ENCODE results near the gene MKLN1.

The MKLN1 gene

DNA sequence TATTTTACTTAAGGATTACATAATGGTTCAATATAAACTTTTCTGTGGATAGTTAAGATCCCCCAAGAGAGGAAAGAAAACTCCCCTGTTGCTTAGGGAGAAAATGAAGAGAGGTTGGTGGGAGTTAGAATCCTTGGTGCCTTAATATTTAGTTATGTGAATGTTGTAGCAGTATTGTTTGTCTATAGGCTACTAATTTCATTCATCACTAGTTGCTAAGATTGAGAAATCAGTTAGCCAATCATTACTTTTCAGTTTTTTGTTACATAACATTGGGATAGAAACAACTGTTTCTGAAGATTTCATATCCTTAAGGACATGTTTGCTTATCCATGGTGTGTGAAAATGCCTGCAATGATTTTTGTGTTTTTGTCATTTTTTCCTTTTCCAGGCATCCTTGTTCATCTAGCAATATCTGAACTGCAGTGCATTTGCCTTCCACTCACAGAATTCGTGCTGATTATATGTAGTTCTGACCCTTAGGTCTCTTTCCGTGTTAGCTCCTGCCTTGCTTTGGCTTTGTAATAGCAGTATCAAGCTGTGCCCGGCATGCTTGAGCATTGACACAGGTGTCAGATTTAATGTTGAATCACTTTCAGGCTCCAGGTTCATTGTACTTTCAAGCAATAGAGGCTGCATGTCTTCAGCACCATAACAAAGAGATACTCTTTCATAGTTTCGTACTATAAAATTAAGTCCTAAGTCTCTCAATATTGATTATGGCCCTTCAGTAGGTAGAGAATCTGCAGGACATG lies 143.8 kb downstream of the MKLN1 start:
- DNase-seq: no peak

DNA sequence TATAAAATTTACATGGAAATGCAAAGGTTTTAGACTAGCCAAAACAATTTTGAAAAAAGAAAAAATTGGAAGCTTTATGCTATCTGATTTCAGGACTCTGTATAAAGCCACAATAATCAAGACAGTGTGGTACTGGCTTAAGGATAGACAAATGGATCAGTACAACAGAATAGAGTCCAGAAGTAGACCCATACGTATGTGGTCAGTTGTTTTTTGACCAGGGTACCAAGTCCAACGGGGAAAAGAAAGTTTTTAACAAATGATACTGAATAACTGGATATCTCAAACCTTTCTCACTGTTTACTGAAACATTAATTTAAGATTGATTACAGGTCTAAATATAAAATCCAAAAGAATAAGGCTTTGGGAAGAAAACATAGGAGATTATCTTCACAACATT lies 149.1 kb downstream of the MKLN1 start:
- no peak for DNase-seq

DNA sequence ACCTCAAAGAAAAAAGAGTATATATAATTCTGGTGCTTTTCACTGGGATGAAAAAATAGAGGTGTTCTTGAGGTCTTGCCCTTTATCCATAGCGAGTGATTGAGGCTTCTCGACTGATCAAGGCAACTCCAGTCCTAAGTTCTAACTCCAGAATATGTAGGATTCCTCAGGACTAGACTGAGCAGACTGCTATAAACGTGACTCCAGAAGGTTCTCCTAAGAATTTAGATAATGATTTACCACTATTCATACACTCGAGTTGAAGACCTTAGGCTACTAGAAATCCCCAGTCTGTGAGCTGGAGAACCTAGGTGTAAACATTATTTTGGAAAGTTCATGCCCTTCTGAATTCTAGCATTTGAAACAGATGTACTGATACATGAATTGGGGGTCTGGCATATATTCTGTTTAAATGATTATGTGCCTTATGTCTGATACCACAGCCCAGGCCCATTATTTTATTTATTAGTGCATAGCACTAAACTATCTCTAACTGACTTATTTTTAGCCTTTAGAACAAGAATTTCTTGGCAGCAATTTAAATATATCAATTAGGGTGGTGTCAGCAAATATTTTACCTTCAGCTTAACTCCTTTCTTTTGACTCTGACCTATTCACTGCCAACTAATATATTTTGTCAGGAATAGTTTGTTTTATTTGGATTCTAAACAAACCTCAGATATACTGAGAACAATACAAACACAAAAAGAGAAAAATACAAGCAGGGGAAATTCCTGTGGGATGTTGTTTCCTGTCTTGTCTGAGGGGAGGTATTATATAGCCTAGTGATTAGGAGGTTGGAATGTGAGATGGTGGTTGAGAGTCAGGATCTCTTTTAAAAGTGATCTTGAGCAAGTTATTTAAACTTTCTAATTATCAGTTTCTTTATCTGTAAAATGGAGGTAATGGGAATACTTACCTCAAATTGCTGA lies 153.0 kb downstream of the MKLN1 start:
- no peak for DNase-seq

DNA sequence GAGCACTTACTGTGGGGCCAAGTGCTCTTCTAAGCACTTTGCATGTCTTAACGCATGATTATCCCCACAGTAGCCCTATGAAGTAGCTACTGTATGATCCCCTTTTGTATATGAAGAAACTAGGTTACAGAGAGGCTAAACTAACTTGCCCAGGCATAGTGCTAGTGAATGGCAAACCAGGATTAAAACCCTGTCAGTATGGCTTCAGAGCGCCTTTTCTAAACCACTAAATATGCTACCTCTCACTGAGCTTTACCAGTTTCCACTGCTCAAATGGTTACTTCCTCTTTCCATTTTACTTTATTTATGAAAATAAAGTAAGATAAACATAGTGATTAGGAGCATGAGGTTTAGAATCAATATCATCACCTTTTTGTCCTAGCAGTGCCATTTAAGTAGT lies 155.1 kb downstream of the MKLN1 start:
- no peak for DNase-seq

DNA sequence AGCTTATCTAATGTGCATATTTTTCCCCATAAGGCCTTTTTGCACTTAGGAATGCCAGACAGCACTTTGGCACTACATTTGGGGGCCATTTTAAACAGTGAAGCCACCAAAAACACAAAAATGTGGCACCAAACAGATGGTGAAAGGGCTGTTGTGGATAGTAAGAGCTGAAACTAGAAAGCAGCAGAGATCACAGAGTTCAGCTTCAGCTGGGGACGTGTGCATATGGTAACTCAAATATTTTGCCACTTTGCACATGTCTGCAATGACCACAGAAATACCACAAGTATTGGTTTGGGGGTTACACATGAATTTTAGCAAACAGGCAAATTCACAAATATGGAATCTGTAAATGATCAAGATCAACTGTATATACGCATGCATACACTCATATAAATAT lies 155.9 kb downstream of the MKLN1 start:
- no peak for DNase-seq

DNA sequence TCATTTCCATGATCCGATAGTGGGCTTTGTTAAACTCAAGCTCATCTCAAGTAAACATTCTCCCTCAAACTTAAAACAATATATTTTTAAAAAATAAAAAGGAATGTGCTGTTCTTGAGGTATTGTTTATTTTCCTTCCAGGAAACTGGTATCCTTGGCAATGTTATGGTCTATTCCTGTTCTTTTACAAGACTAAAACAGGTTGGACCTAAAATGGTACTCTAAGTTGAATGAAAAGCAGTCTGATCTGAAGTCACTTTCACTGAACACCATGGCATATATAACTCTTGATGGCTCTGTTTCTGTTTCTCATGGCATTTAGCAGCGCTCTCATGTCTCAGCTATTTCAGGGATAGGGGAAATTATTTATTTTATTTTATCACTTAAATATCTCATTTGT lies 158.7 kb downstream of the MKLN1 start:
- DNase-seq: no peak

DNA sequence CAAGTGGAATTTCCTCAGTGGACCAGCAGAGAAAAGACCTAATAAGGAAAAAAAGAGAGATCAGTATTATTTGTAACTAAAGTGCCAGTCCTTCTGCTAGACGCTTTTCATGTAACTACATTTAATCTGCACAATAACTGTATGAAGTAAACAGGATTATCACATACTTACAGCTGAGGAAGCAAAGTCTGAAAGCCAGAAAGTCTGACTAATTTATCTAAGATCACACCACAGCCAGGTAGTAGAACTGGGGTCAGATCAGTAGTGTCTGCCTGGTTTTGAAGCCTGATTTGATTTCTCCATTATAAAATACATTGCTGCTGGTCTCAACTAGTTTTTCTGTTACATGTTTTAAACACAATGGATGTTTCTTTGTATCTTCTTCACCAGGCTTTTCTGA lies 159.5 kb downstream of the MKLN1 start:
- DNase-seq: no peak

DNA sequence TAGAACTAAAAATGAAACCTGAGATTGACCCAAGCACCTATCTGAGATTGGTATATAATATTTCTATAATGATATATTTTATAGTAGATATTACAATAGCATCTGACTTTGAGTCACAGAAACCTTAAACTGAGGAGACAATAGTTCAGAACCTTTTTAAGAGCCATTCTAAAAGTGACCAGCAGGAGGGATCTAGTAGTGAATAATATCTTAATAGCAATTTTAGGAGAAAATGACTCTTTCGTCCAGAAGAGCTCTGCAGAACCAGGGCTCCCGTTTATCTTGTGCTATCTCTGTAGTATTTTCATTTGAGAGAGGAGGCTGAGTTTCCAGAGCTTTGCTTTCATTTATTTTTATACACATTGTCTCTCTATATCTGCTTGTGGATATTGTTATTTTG lies 160.7 kb downstream of the MKLN1 start:
- DNase-seq: no peak

DNA sequence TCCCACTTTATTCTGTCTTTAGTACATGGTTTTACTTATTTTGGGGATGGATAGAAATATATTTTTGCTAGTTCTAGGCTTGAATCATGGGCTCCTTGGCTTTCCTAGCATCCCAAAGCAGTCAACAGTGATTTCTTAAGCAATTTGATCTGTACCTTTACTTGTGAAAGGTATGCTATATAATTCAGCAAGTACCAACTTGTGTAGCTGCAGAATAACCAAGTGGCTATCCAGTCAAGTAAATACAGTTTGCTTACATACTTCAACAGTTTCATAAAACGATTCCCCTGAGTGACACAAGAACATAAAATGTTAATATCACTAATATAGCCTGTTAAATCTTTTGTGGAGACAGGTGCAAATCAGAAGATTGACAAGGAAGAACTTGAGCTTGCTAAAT lies 161.5 kb downstream of the MKLN1 start:
- DNase-seq: no peak

DNA sequence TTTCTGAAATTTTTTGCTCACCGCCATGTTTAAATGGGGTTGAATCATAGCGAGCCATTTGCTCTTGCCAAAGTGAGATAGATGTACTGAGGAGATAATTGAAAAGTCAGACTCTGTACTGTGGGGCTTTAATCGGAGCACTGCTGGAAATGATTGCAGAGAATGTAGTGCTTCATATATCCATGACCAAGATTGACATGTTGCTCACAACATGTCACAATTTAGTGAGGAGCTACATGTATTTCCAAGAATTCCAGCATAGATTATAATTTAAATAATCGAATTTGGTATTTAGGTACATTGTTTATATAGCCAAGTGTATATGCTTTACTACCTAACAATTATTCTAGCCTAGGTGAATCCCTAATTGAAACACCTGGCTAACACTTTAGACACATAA lies 162.2 kb downstream of the MKLN1 start:
- DNase-seq: no peak

DNA sequence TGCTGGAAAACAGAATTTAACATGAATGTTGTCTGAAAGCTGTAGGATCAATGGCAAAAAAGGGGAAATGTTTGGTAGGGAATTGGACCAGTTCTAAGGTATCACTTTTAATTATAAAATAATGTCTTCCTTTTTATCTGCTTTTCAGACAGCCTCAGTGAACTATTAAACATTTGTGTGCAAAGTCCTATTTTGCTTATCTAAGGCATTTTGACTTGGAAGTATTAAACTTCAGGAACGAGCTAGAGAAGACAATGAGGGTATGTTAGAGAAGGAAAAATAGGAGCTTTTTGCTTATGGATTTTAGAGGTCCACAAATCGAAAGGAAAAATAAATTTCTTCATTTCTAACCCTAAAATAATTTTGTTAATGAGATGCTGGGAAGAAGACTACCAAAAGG lies 165.4 kb downstream of the MKLN1 start:
- DNase-seq: no peak

DNA sequence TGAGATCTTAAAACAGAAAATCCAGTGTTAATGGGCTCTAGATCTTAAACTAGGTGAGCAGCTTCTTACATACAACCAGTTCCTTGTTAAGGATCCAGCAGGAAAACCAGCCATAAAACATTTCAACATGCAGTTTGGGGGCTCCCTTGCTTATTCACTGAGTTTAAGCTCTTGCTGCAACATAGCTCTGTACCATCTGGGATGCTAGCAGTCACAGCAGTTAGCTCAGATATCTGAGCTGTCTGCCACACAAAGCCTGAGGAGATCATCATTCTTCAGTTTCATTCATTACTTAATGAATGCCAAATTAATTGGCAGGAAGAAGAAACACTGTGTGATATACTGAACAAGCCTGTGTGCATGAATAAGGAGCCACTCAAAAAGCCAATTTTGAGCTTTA lies 165.9 kb downstream of the MKLN1 start:
- DNase-seq: no peak

DNA sequence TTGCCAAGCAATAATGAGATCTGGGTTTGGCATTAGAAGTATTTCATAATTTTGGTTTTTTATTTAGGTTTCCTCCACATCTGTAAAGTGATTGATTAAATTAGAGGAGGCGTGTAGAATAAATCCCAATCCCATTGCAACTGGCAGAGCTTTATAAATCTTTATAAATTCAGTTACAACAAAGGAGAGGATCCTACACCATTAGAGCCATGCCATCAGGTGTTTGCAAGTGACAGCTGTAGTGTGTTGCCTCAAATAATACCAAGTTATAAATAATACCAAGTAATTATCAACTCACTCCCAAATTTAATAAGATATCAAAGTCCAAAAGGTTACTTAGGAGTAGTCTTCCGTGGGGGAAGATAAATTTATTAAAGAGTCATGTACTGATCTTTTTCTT lies 166.5 kb downstream of the MKLN1 start:
- DNase-seq: no peak

DNA sequence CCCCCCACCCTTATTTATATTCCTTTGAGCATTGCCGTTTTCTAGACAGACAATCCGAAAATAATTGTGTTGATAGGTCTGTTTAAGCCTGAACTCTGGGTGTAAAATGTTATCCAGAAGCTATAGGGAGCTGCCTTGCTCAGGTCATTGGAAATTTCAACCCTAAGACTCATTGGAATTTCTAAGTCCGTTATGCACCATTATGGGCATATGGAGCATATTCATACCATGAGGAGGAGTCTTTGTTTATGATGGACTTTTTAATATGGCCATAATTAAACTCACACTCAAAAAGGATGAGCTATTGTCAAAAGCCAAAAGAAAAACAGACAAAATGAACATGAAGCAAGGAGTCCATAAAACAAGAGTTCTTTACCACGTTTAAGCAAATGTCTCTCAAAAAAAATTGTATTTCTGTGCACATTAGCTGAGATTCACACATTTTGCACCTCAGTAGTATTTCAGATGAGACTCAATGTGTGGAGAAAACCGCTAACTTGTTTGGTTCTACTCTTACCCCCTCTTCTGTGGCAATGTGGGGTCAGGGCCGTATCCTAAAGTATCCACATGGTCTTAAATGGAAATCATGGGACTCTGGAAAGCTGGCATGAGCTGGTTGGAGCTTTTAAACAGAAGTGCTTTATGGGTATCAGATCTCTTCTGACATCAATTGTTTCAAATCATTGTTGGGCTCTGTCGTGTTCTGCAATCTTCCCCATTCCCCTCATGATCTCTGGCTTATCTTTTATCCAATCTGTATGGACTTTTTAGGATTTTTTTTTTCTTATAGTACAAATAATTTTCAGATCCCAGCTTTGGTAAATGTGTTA lies 168.2 kb downstream of the MKLN1 start:
- DNase-seq: no peak

DNA sequence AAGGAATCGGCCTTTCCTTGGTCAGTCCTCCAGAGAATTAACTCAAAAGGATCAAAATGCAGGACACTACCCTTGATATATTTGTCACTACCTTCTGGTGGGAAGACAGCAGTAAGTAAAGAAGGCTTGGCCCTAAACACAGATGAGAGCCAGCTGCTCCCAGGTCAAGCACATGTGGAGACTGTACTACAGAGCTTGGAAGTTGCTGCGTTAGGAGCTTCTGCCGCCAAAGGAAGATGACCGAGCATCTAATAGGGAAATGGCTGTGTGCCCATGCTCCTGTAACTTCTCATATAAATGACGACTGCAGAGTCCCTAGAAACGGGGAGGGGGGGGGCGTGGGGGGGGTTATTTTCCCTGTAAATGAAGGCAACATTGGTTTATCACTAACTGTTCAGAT lies 169.8 kb downstream of the MKLN1 start:
- no peak for DNase-seq

DNA sequence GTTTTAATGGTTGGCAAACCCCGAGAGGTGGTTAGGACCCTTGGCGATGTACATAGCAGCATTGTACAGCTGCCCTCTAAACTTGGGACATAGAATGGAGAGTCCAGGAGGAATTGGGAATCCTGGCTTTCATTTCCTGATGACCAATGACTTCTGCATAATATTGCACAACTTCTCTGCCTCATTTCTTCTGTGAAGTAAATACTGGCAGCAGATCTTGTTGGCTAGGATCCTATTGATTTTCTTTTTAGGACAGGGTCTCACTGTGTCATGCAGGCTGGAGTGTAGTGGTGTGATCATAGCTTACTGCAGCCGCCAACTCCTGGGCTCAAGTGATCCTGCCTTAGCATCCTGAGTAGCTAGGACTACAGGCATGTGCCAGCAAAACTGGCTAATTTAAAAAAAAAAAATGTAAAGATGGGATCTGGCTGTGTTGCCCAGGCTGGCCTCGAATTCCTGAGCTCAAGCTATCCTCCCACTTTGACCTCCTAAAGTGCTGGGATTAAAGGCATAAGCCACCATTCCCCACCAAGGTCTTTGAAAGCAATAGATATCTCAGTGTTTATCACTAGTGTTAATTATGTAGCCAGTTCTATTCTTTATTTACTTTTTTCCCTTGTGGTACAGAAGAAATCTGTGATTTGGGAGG lies 170.7 kb downstream of the MKLN1 start:
- no peak for DNase-seq

DNA sequence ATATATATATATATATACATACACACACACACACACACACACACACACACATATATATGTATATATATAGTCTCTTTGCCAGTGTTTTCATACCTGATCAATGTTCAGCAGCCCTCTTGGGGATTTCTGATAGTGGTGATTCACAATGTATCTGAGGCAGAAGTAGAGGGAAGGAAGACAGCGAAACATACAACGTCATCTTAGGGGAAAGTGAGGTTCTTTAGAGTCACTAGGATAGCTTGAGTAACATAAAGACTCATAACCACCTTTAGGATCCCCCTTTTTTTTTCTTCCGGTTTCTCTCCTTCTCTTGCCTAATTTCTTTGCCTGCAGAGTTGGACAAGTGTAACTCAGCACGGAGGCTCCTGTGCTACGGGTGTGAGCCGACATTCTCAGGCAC lies 172.1 kb downstream of the MKLN1 start:
- no peak for DNase-seq

DNA sequence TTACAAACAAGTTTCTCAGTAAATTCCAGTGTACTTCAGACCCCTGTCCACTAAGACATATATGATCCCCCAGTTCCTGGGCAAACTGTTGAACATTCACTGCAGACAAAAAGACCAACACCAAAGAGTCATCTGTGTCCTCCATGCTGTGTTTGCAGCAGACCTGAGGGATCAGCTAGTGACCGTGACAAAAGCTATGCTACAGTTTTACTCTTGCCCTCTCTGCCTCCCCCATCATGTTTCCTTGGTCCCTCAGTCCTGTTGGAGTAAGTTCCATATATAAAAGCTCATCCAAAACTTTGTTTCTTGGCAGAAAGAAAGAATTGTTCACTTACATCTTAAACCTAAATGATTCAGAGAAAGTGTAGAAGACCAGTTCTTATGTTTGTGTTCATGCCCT lies 172.7 kb downstream of the MKLN1 start:
- DNase-seq: no peak

DNA sequence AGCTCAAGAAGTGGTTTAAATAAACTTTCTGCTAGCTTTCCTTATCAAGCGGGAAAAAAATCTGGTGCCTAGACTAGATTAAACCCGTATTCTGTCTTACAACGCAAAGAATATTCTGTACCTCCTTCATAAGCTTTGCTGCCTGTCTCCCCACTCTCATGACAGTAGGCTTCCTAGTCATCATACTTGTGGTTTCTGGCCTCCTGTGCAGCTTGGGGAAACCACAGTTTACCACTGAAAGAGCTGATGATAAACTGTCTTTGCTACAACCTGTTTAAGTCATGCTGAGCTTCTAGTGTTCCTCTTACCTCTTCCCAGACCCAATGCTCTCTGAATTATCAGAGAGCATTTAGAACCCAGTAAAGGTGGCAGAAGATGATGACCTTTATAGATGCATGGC lies 173.7 kb downstream of the MKLN1 start:
- DNase-seq: no peak

DNA sequence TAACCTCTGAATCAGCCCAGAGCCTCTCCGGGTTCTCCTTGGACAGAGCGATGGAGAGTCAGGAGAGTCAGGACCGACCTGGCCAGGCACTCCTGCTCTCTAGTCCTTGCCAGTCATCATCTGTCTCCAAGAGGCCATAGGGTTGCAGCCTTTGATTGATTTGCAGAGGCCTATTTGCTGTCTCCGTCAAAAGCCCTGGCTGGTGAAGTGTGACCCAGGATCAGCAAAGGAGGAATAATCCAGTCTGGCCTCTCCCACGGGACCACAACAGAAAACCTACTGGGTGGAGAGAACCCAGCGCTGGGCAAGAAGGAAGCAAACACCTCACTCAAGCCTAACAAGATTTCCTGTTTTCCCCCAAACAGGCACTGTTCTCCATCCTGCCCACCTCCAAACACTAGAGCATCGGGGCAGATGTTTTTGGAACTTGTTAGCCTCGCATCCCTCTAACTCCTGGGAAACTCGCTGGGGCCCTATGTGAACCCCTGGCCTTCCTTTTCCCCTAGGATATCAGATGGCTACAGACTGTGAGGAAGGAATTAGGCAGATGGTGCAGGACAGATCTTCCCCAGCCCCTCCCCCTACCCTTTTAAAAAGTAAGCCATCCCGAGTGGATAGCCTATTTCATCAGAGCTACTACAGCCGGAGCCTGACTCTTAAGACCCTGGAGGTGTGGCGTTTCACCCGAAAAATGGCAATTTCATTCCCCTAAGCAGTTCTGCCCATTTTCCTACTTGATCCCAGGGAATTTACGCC lies 174.4 kb downstream of the MKLN1 start:
- no peak for DNase-seq

DNA sequence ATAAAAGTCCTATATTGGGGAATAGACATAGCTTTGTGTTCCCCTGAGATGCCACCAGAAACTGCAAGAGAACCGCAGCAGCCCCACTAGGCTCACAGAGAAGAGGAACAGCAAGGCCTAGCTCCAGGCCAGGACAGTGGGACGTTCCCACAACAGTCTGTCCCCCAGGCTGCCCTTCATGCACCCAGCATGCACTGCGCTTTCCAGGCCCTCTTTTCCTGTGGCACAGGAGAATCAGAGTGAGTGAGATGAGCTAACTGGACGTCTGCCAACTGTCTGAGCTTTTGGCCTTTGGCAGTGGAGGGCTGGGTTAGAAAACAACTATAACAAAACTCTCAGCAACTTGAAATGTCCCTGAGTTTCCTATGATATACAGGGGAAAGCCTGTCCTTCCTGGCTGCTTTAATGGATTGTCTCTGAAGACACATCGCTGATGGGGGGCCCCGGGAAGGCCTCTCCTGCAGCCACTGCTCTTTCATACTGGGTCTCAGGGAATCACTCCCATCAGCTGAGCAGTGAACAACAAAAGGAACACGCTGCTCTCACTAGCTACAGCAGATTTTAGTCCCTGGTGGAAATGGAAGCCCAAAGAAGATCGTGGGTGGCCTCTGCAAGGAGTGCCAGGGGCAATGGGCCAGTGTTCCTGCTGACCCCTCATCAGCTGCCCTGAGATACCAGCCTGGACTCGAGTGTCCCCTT lies 175.3 kb downstream of the MKLN1 start:
- peak; percentile 58 for DNase-seq

DNA sequence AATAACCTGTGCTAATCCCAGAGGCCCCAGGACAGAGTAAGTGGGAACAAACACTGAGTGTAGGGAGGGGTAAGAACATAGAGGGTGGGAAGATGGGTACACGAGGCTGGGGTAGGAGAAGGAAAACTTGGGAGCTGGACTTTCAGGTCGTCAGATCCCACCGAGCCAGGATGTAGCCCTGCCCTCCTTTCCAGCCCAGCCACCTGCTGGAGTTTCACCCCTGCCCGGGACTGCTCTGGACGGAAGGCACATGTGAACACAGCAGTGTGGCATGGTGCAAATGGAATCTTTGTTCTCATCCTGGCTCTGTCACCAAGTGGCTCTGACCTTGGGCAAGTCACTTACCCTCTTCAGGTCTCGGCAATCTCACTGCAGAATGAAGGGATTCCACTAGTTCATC lies 176.0 kb downstream of the MKLN1 start:
- no peak for DNase-seq

Measured in SHP77 treated with DMSO at 0.1 percent for 48 hours (cell line).